ENCODE data around the gene WDR77. TPM values are rescaled to one million over a fixed set of nuclear protein-coding genes. Genes with fewer than 3 reads are reported as not detected.
A peak's percentile ranks its signal among the peaks of the same experiment; 100 is the strongest.

Gene WDR77
- total and polyA plus RNA-seq, 9 of the 15 experiments (the other 6 are each of a cell fraction or from before 2014, with no cell fraction given), result 20.6 to 160 (median 75.3) TPM

GRCh38 chr1:111450185-111450584, 1.1 kb upstream of the WDR77 start (continued):
- TF ChIP-seq NEUROD1 (IDR thresholded peaks at IDR 0.05; ENCODE audit: borderline replicate concordance, low read depth, low read length, partially characterized antibody) (no peak), ATF7 (IDR thresholded peaks at IDR 0.05) (no peak), CC2D1A (IDR thresholded peaks at IDR 0.05) (no peak), ARID2 (IDR thresholded peaks at IDR 0.05) (no peak), PTRF (tag; IDR thresholded peaks at IDR 0.05) (no peak), ZNF239 (CRISPR knock-in tag; IDR thresholded peaks at IDR 0.05) (no peak), PML (IDR thresholded peaks at IDR 0.05; ENCODE audit: low read length) (0 out of 2 replicates have a peak, but pooled peaks have one; percentile 11), ZMIZ1 (IDR thresholded peaks at IDR 0.05; ENCODE audit: low read depth in 2 of 2, low read length in 2 of 2) (no peak), ZNF592 (IDR thresholded peaks at IDR 0.05) (no peak), CBX5 (IDR thresholded peaks at IDR 0.05; ENCODE audit: borderline replicate concordance, low read depth) (no peak), ELF1 (tag; IDR thresholded peaks at IDR 0.05) (no peak), SMC3 (conservative IDR thresholded peaks at IDR 0.05; ENCODE audit: insufficient read depth, low read depth, low read length) (no peak), HOXB6 (CRISPR knock-in tag; IDR thresholded peaks at IDR 0.05; ENCODE audit: borderline replicate concordance) (no peak), FOXJ2 (tag; IDR thresholded peaks at IDR 0.05) (peak; percentile 75; the same call in 1 of the 2 replicates), TRIM24 (IDR thresholded peaks at IDR 0.05) (peak in 1 of 2 experiments; percentile 56; a peak in 2 of 4 replicates), ZNF584 (CRISPR knock-in tag; IDR thresholded peaks at IDR 0.05; ENCODE audit: low read depth) (no peak), BCOR (IDR thresholded peaks at IDR 0.05) (no peak)
